OCI-LY1 (cell line): ENCODE results near the gene PPIL4.

Experiments used
- EZH2 ChIP-seq: fragments of 200-600 bp; sonication (generic), shearing (Covaris generic); IDR thresholded peaks from 2 replicates; pipeline ENCODE4 v1.8.0; 2017; ENCODE audit warnings: borderline replicate concordance, mixed run types, mild to moderate bottlenecking, antibody characterized with exemption, low read length, moderate library complexity, mixed read lengths
- TF ChIP-seq, protein P1 (sequence below): fragments of 200-600 bp; sonication (generic), shearing (Covaris generic); IDR thresholded peaks from 2 replicates; pipeline ENCODE4 v1.5.1; 2017; ENCODE audit warnings: mild to moderate bottlenecking, antibody characterized with exemption, low read length, moderate library complexity, mixed read lengths

DNA sequence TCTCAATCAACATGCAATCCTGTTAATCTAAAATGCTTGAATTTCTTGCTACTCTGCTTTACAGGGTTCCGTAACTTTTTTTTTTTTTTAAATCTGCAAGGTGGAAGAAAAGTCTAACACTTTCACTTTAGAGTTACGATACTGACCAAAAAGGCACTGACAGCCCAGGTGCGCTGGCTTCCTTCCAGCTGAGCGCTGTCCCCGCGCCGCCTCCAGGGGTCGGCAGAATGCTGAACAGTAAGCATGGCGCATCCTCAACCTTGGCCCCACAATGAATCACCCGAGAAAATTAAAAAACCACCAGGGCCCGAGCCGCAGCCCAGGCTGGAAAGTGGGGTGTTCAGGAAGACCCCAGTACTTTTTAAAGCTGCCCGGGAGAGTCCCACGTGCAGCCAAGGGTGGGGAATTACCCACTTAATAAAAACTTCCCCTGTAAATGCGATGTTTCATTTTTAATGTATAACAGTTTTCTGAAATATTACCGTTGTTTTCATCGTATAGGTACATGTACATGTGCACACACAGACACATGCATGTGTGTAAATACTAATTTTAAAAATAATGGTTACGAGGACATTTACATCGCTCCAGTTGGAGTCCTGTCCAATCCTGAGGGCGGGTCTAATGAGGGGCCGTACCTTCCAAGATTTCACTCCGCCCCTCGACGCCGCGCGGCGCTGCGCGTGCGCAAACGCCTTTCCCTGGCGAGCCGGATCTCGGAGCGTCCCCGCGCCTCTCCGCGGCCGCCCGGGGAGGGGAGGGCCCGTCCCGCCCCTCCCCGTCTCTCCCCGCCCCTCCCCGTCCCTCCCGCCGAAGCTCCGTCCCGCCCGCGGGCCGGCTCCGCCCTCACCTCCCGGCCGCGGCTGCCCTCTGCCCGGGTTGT is 19.9 kb upstream of the PPIL4 start, which contains the start of gene GINM1:
- TF ChIP-seq, protein P1, sequence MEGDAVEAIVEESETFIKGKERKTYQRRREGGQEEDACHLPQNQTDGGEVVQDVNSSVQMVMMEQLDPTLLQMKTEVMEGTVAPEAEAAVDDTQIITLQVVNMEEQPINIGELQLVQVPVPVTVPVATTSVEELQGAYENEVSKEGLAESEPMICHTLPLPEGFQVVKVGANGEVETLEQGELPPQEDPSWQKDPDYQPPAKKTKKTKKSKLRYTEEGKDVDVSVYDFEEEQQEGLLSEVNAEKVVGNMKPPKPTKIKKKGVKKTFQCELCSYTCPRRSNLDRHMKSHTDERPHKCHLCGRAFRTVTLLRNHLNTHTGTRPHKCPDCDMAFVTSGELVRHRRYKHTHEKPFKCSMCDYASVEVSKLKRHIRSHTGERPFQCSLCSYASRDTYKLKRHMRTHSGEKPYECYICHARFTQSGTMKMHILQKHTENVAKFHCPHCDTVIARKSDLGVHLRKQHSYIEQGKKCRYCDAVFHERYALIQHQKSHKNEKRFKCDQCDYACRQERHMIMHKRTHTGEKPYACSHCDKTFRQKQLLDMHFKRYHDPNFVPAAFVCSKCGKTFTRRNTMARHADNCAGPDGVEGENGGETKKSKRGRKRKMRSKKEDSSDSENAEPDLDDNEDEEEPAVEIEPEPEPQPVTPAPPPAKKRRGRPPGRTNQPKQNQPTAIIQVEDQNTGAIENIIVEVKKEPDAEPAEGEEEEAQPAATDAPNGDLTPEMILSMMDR, result peak; percentile 87
- TF ChIP-seq EZH2, result no peak
